Activated CD8-positive, alpha-beta memory T cell treated with anti-CD3 and anti-CD28 coated beads, Interleukin-2, amount 50 U/mL, for 1 hour (primary cell): Measurements from ENCODE around the gene CPED1.
"Not testable (repeated sequence)": the region's sequence is repeated elsewhere in the genome, so short reads cannot be mapped to it uniquely, and the experiment has no call there.

Experiments used
- DNase-seq: peaks from one replicate; pipeline ENCODE4 v3.0.0-alpha.2; 2020; ENCODE audit errors: extremely low read depth

Gene CPED1

GRCh38 chr7:121071132-121071531, 82.6 kb downstream of the CPED1 start:
- no peak for DNase-seq

- DNase-seq, result no peak
Measured at GRCh38 chr7:121071662-121072061, 83.2 kb downstream of the CPED1 start.

- no peak for DNase-seq
Measured at GRCh38 chr7:121072826-121073225, 84.3 kb downstream of the CPED1 start.

GRCh38 chr7:121073463-121074099, 85.1 kb downstream of the CPED1 start:
- no peak for DNase-seq

- not testable (repeated sequence) for DNase-seq
Measured at GRCh38 chr7:121075424-121075841, 86.9 kb downstream of the CPED1 start.

- no peak for DNase-seq
Measured at GRCh38 chr7:121075952-121076349, 87.4 kb downstream of the CPED1 start.

- no peak for DNase-seq
Measured at GRCh38 chr7:121076350-121077164, 88.0 kb downstream of the CPED1 start.

- no peak for DNase-seq
Measured at GRCh38 chr7:121077165-121077630, 88.7 kb downstream of the CPED1 start.

- no peak for DNase-seq
Measured at GRCh38 chr7:121078701-121079227, 90.3 kb downstream of the CPED1 start.

- no peak for DNase-seq
Measured at GRCh38 chr7:121079425-121080169, 91.1 kb downstream of the CPED1 start.

GRCh38 chr7:121080257-121080912, 91.9 kb downstream of the CPED1 start:
- DNase-seq, result no peak

GRCh38 chr7:121080913-121081326, 92.4 kb downstream of the CPED1 start:
- no peak for DNase-seq

GRCh38 chr7:121081327-121081936, 92.9 kb downstream of the CPED1 start:
- no peak for DNase-seq

- DNase-seq, result no peak
Measured at GRCh38 chr7:121082400-121083101, 94.0 kb downstream of the CPED1 start.

- DNase-seq, result no peak
Measured at GRCh38 chr7:121083138-121083789, 94.8 kb downstream of the CPED1 start.

GRCh38 chr7:121083790-121084251, 95.3 kb downstream of the CPED1 start:
- no peak for DNase-seq

- no peak for DNase-seq
Measured at GRCh38 chr7:121084256-121084655, 95.7 kb downstream of the CPED1 start.

- DNase-seq, result no peak
Measured at GRCh38 chr7:121084748-121085336, 96.3 kb downstream of the CPED1 start.

- no peak for DNase-seq
Measured at GRCh38 chr7:121085922-121086321, 97.4 kb downstream of the CPED1 start.

- DNase-seq, result no peak
Measured at GRCh38 chr7:121088870-121089269, 100.4 kb downstream of the CPED1 start.
